HG03060 (cell line): ENCODE results near the gene PES1.
"Not testable (repeated sequence)": the region's sequence is repeated elsewhere in the genome, so short reads cannot be mapped to it uniquely, and the experiment has no call there.

Experiments used
- ATAC-seq: cut with Tn5 transposase; IDR thresholded peaks from one replicate; pipeline ENCODE4 v1.9.1; 2021; ENCODE audit warnings: low read depth, moderate number of reproducible peaks; ENCODE audit not compliant: unreplicated experiment

PES1 gene

DNA sequence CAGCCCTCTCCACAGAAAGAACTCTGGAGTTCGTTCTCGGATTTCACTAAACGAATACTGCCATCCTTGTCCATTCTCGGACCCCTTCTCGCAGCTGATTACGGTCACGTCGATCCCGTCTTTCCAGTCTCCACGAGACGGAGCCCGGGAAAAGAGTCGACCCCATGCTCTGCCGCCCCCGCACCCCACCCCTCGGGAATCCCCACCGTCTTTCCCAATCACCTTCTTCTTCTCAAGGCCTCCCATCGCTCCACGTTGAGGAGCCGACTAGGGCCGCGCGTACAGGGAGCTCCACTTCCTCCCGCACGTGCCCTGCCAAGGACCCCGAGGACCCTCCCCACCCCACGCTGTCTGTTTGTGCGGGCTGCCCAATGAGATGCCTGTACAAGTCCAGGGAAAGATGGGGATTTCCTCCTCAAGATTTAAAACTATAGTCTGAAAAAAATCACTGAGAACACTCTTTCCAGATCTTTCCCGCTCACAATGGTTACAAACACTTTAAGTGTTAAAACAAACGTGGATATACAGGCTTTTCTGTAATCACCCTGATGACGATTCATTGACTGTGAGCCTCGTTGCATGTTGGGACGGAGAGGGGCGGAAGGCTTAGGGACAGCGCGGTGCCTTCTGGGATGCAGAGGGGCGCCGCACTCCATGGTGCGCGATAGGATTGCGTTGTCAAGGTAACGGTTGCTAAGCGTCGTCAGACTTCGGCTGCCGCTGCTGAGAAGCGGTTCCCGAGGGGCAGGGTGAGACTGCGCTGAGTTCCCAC is at the start of gene PES1:
Gene PES1, minus strand, starts transcription at position 323 of the 772 bp plus-strand sequence. Its CDS starts 77 bp downstream, at position 246.
- peak; percentile 90 for ATAC-seq

DNA sequence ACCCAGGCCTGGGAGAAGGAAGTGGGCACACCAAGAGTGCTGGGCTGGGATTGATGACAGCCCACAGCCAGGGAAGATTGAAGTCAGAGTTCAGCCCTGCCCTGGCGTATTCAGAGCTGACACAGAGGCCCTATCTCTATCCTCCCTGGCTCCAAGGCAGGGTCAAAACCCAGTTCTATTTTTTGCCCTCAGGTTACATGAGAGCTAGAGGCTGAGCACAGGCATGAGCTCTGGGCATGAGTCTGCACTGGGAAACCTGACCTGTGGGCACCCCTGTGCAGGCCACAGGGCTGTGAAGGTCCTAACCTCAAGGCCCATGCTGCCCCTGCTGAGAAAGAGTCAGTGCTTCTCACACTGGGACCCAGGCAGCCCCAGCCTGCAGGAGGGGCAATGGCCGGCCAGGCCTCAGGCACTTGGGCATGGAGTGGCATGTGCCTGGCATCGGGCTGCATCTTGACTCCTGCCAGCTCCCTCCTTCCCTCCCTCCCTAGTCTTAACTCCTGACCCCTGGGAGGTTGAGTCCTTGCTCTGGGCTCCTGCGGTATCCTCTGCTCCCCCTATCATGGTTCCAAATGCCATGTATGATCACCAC is 49.2 kb upstream of the PES1 start:
- no peak for ATAC-seq

DNA sequence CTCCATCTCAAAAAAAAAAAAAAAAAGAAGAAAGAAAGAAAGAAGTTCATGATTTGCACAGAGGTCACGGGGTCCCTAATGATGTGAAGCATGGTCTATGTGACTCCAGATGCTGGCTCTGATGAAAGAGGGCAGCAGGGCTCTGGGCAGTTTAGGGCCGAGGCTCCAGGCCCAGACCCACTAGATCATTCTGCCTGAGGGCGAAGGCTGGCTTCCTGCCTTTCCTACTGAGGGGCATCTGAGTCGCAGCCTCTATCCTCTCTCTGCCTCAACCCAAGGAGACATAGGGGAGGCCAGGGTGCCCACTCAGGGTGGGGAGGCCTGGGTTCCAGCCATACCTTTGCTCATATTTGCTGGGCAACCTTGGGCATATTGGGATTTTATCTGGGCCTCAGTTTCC is 48.7 kb upstream of the PES1 start:
- no peak for ATAC-seq

DNA sequence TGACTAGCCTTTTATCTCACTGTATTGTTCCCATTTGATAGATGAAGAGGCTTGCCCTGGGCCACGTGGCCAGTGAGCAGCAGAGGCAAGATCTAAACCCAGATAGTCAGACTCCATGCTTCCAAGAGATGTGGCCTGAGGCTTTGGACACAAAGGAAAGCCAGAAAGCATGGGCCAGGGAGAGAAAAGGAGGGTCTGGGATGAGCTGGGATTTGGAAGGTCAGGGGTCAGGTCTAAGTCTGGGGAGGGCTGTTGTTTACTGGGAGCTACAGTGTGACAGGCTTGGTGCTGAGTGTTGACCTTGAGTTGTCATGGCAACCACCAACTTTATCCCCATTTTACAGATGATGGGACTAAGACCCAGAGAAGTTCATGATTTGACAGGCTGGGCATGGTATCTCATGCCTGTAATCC is 46.0 kb upstream of the PES1 start:
- no peak for ATAC-seq

DNA sequence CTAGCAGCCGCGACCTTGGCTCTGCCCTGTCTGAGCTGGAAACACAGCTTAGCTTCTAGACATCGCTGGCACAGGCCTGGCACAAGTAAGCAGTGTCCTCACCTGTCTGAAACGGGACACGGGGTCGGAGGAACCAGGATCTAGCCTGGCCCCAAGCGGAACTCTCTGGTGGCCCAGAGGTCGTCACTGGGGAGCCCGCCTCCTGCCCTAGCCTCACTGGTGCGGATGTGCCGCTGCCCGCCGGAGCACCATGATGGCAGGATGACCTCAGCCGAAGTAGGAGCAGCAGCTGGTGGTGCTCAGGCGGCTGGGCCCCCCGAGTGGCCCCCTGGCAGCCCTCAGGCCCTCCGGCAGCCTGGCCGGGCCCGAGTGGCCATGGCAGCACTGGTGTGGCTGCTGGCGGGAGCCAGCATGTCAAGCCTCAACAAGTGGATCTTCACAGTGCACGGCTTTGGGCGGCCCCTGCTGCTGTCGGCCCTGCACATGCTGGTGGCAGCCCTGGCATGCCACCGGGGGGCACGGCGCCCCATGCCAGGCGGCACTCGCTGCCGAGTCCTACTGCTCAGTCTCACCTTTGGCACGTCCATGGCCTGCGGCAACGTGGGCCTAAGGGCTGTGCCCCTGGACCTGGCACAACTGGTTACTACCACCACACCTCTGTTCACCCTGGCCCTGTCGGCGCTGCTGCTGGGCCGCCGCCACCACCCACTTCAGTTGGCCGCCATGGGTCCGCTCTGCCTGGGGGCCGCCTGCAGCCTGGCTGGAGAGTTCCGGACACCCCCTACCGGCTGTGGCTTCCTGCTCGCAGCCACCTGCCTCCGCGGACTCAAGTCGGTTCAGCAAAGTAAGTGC is 44.7 kb upstream of the PES1 start:
- no peak for ATAC-seq

DNA sequence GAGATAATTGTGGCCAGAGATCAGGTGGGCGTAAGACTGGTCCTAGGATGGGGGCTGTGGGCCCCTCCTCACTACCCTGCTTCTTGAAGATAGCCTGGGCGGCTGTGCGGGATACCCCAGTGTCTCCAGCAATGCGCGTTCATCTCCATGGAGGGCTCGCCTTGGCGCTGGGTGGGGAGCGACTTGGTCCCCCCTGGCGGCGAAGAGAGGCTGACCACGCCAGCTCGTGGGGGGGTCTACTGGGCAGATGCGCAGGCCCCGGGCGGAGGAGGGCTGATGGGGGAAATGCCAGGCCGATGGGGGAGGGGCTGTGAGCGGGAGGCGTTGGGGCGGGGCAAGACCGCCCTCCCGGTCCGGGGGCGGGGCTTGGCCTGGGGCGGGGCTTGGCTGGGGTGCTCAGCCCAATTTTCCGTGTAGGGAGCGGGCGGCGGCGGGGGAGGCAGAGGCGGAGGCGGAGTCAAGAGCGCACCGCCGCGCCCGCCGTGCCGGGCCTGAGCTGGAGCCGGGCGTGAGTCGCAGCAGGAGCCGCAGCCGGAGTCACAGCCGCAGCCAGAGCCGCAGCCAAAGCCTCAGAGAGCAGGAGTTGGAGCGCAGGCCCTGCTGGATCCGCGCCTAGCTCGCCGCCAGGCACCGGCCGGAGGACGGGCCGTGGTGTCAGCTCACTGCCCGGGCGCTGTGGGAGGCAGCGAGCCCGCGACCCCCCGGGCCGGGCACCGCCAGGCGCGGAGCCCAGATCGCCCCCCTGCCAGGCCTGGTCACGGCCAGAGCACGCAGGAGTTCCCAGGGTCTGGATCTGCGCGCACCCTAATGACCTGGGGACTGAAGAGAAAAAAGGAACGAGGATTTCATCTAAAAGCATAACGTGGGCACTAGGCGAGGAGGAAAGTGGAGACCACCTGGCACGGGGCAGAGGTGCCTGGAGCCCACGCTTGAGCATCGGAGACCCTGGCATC is 43.8 kb upstream of the PES1 start, which contains the start of gene SLC35E4:
Gene SLC35E4, plus strand, starts transcription at position 509 of the 953 bp plus-strand sequence. CDS start 670 bp downstream, outside the sequence.
- peak; percentile 20 for ATAC-seq

DNA sequence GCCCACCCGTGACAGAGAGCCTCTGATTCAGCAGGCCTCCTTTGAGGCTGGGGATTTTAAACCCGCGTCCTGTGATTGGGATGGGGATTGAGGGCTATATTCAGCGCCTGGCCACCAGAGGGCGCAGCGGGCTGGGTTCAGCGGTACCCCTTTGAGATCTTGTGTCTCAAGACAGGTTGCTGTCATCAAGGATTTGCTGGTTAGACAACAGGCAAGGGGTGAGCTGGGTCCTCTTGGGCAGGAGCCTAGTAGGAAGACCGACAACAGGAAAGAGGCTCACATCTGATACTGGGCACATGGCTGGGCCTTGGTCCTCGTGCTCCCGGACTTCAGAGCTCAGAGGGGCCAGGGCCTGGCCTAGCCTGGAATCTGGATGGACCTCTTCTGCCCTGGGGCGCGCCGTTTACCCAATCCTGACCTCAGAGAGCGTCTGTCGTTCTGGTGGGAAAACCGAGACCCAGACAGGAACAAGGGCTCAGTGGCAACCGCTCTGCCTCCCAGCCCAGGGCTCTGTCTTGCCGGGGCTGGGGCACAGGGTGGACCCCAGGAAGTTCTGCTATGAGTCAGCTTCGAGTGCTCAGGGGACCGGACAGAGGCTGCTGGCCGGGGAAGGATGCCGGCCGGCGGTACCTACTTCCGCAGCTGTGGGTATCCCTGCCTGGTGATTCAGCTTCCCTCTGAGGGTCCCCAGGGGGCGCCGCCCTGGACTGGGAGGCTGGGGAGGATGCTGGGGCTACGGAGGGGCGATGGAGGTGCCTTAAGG is 42.9 kb upstream of the PES1 start:
- peak; percentile 49 for ATAC-seq

DNA sequence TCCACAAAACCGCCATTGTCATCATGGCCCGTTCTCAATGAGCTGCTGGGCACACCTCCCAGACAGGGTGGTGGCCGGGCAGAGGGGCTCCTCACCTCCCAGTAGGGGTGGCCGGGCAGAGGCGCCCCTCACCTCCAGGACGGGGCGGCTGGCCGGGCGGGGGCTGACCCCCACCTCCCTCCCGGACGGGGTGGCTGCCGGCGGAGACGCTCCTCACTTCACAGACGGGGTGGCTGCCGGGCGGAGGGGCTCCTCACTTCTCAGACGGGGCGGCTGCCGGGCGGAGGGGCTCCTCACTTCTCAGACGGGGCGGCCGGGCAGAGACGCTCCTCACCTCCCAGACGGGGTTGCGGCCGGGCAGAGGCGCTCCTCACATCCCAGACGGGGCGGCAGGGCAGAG is 39.8 kb upstream of the PES1 start:
- ATAC-seq, result not testable (repeated sequence)

DNA sequence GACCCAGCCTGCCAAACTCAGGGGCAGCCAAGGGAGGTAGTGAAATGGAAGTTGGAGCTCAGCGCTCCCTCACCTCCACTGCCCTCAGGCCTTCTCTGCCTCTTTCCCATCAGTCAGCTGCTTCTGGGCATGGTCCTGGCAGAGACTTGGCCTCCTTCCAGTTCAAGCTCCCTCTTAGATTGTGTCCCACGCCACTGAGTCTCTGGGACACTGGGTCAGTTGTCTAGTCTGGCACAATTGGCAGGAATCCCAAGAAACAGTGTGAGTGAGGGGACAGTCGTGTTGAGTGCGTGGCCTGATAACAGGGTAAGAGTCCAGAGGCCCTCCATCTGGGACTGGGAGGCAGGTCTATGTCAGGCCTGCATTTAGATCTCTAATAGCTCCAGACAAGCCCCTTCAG is 36.8 kb upstream of the PES1 start:
- ATAC-seq, result no peak

DNA sequence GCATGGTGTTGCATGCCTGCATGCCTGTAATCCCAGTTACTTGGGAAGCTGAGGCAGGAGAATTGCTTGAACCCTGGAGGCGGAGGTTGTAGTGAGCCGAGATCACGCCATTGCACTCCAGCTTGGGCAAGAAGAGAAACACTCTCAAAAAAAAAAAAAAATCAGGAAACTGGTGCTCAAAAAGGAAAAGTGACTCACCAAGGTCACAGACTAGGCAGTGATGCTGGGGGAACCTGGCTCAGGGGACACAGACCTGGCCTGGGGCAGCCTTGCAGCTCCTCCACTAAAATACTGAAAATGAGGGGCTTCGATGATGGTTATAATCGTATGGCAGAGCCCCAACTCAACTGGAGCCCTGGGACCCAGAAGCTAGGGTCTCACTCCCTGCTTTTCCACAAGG is 35.8 kb upstream of the PES1 start:
- no peak for ATAC-seq

DNA sequence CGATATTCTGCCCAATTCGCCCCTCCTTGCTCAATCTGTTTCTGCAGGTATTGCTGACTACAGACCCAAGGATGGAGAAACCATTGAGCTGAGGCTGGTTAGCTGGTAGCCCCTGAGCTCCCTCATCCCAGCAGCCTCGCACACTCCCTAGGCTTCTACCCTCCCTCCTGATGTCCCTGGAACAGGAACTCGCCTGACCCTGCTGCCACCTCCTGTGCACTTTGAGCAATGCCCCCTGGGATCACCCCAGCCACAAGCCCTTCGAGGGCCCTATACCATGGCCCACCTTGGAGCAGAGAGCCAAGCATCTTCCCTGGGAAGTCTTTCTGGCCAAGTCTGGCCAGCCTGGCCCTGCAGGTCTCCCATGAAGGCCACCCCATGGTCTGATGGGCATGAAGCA is 34.7 kb upstream of the PES1 start:
- ATAC-seq, result no peak

DNA sequence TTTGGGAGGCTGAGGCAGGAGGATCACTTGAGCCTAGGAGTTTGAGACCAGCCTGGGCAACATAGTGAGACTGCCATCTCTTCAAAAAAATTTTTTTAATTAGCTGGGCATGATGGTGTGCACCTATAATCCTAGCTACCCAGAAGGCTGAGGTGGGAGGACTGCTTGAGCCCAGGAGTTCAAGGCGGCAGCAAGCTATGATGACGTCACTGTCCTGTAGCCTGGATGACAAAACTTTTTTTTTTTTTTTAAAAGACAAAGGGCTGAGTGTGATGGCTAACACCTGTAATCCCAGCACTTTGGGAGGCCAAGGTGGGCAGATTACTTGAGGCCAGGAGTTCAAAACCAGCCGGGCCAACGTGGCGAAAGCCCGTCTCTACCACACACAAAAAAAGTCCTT is 28.2 kb upstream of the PES1 start:
- ATAC-seq, result not testable (repeated sequence)

DNA sequence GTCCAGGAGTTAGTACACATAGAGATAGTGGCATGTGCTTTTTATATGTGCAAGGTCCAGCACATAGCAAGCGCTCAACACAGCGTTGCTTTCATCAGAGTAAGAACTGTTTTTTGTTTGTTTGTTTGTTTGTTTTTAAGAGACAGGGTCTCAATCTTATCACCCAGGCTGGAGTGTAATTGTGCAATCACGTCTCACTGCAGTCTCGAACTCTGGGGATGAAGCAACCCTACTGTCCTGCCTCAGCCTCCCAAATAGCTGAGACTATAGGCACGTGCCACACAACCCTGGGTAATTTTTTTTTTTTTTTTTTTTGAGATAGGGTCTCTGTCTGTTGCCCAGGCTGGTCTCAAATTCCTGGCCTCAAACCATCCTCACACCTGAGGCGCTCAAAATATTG is 26.1 kb upstream of the PES1 start:
- ATAC-seq, result no peak

DNA sequence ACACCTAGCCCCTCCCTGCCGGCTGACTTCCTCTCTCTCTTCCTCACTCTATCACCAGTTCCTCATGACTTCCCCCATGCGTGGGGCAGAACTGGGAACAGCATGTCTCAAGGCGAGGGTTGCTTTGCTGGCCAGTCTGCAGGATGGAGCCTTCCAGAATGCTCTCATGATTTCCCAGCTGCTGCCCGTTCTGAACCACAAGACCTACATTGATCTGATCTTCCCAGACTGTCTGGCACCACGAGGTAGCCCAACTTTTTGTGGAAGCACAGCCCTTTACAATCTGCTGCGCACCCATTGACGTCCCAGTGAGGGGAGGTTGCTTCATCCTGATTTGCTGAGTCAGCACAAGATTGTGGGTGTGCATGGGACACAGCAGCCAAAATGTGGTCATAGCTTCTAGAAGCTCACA is 23.8 kb upstream of the PES1 start:
- ATAC-seq, result no peak

DNA sequence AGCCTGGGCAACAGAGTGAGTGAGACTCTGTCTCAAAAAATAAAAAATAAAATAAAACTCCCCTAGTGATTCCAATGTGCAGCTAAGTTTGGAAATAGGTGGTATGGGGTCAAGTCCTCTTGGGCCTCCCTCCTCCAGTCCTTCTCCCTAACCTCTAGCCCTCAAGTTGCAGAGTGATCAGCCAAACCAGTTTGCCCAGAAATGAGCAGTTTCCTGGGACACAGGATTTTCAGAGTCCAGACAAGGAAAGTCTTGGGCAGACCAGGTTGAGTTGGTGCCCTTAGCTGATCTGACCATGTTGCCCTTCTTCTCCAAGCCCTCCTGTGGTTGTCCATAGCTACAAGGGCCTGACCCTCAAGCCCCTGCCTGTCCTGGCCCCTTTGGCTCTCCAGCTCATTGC is 23.2 kb upstream of the PES1 start:
- no peak for ATAC-seq

DNA sequence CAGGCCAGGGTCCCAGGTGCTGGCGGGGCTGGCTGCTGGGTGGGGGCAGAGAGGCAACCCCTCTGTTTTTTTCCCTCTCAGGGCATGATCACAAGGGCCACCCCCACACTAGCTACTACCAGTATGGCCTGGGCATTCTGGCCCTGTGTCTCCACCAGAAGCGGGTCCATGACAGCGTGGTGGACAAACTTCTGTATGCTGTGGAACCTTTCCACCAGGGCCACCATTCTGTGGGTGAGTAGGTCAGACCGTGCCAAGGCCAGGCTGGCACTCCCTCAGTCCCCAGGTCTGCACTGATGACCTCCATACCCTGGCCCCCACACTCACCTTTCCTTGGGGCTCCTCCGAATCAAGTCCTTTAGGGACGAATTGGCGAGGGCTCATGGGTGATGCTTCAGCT is 22.6 kb upstream of the PES1 start:
- ATAC-seq, result no peak

DNA sequence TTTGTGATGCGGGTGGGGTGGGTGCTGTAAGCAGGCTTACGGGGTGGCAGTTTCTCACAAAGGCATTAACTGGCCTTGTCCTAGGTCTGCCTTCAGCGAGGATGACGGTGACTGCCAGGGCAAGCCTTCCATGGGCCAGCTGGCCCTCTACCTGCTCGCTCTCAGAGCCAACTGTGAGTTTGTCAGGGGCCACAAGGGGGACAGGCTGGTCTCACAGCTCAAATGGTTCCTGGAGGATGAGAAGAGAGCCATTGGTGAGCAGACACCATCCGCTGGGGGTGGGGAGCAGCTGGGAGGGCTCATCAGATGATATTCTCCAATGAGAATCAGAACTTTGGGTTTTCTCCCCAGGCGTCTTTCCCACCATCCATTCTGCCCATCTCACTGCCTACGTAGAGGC is 21.1 kb upstream of the PES1 start:
- ATAC-seq, result no peak

DNA sequence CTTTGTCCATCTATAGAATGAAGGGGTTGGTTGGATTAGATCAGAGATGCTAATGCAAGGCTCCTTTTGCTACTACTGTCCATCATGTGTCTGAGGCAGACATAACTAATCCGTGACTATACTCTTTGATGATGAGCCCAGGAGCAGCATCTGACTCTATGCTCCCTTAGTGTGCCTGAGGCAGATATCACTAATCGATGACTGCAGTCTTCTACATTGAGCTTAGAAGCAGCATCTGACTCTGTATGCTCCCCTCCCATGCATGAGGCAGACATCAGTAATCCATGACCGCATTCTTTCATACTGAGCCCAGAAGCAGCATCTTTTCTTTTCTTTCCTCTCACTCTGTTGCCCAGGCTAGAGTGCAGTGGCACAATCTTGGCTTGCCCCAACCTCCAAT is 19.5 kb upstream of the PES1 start:
- ATAC-seq, result no peak

DNA sequence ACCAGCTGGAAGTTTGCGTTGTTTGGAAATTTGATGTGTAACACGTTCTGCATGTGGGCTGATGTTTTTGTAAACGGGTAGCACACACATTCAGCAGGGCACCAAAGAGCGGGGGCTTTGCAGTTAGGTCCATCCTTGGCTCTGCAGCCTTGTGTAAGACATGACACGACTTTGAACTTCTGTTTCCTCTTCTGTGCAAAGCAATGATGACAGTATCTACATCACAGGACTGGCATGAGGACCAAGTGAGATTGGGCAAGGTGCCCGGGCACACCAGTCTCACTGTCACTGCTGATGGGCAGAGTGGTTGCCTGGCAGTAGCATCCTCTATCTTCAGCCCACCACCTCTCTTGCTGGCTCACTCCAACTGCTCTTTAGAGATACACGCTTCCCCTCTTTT is 18.6 kb upstream of the PES1 start:
- no peak for ATAC-seq
